C1 segment of cervical spinal cord (tissue), 14 donors: ENCODE data around the gene TTLL8.

ENCODE experiments used
- DNase-seq, 14 donors: peaks; one replicate each; lab custom pipeline; 2025; lab: John Stamatoyannopoulos, UW

Gene TTLL8

DNA sequence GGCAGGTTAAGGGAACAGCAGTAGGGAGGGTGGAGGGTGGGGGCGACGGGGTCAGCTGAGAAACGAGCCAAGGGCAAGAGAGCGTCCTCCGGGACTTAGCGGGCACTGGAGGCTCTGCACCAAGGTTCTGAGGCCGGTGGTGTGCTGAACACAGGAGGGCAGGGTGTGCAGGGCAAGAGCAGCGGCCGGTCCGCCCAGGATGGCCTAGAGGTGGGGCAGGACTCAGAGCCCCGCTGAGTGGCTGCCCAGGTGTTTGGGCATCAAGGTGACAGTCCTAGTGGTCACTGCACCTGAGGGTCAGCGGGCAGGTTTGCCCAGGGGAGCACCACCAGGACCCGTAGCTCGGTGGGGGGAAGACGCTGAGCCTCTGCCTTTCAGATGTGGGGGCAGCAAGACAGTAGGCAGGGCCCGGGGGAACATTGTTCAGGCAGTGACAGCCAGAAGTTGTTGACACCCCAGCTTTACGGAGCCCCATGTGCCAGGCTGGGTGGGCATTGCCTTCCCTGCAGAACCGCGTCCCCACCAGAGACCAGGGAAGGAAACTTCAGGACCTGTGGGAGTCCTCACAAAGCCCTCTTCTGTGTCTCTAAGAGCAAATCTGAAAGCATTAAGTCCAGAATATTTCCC, 4.5 kb upstream of the TTLL8 start:
- no peak for DNase-seq

DNA sequence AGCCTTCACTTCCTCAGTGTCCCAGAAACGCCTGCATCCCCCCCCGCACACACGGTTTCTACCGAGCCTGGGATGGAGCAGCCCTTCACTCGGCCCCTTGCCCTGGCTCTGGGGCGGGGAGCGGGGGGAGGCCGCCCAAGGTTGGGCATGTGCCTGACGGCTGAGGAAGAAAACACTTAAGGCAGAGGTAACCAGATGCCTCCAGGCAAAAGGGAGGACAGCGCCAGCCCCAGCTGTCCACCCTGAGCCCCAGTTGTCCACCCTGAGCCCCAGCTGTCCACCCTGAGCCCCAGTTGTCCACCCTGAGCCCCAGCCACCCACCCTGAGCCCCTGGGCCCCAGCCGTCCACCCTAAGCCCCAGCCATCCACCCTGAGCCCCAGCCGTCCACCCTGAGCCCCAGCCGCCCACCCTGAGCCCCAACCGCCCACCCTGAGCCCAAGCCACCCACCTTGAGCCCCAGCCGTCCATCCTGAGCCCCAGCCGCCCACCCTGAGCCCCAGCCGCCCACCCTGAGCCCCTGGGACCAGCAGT, 3.8 kb upstream of the TTLL8 start:
- no peak for DNase-seq

DNA sequence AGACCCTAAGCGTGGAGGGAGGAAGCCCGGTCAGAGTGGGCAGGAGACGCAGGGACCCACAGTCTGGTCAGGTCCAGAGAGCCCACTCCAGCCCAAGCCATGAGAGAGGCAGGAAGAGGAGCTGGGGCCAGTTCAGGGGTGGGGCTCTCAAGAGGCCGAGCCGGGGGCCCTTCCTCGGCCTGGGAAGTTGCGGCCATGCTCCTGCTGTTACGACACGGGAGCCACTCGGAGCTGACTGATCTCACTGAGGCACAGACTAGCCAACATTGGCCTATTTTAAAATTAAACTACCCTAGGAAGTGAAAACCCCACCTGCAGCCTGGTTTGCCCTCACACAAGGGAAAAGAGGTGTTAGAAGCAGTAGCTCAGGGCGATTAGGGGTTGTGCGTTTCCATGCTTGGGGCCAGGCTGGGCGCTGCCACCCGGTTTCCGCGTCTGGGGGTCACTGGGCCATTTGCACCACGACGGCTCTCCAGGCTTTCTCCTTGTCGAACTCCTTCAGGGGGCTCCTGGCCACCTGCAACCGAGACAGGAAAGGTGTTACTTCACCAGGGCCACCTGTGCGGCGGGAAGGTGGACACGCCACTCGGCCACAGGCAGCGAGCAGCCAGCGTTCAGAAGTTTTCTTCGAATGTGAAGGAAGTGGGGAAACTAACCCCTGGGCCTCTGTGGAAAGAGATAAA, 3.2 kb upstream of the TTLL8 start:
- no peak for DNase-seq

DNA sequence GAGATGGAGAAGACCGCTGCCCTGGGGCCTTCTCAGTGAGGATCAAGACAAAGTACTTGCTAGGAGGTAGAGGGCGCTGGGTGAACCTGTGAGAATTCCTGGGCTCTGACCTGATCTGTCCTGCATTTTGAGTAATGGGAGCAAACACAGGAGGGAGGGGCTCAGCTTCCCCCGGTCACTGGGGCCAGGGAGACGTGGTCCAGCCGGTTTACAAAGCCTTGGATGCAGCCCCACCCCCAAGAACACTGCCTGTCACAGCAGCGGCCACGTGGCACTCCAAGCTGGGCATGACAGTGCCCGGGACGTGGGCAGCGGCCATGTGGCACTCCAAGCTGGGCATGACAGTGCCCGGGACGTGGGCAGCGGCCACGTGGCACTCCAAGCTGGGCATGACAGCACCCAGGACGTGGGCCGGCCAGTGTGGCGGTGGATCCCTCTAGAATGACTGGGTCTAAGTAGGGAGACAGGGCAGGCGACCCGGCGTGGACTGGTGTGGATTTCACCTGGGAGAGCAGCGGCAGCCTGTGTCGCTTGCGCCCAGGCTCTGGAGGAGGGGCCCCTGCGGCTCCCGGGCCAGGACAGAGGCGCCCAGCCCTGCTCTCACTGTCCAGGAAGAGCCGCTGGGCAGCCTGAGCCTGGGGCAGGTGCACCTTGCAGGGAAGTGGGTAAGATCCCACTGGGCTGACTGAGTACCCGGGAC, 2.5 kb upstream of the TTLL8 start:
- DNase-seq, result no peak

DNA sequence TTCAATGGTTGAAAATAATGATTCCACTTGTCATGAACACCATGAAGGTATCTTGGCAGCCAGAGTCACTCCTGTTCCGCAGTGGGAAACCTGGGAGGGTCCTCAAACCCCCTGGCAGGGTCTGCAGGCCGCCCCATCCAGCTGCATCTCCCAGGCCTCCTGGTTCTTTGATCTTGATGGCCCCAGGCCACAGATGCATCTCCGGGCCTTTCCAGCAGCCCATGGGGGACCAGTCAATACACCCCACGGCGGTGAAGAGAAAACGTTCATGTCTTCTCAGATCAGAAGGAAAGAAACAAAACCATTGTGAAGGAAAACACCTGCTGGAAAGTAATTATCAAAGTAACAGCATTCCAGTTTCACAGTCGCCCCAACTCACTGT, 1.8 kb upstream of the TTLL8 start:
- DNase-seq, result no peak

DNA sequence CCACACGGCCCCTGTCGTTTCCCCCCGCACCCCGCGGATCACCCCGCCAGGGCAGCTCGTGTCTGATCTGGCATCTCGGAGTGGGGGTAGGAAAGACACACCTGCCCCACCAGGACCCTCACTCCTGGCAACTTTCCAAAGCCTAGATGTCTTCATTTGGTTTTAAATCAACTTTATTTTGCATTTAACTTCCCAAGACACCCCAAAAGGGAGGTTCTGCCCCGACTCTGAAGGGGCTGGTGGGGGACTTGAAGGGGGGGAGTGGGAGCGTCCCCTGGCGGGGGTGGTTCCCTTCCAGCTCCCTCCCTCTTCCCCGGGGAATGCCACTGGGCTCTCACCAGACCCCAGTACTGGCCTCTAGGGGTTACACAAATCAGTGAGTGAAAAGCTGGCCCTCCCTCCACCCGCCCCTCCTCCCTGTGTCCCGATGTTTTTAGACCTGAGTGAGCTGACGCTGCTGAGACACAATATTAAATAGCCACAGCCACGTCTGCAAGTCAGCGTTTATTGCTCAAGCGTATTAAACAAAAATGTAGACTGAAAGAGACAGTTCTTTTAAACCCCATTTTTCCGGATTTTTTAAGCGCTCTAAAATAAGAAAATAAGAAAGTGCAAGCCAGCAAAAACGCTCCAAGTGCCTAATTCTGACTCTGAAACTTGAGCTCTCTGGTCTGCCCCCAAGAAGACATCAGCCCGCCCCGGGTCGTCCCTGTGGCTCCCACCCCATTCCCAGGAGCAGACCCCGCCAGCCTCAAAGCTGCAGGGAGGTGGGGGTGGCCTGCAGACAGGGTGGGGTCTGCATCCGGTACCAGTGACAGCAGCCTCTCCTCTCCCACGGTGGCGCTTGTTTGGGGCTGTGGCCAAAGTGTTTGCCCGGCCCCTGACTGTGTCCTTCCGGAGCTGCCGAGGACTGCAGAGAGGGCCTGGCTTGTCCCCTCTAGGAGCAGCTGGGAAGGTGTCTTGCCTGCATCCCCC, 1.1 kb upstream of the TTLL8 start:
- no peak for DNase-seq

DNA sequence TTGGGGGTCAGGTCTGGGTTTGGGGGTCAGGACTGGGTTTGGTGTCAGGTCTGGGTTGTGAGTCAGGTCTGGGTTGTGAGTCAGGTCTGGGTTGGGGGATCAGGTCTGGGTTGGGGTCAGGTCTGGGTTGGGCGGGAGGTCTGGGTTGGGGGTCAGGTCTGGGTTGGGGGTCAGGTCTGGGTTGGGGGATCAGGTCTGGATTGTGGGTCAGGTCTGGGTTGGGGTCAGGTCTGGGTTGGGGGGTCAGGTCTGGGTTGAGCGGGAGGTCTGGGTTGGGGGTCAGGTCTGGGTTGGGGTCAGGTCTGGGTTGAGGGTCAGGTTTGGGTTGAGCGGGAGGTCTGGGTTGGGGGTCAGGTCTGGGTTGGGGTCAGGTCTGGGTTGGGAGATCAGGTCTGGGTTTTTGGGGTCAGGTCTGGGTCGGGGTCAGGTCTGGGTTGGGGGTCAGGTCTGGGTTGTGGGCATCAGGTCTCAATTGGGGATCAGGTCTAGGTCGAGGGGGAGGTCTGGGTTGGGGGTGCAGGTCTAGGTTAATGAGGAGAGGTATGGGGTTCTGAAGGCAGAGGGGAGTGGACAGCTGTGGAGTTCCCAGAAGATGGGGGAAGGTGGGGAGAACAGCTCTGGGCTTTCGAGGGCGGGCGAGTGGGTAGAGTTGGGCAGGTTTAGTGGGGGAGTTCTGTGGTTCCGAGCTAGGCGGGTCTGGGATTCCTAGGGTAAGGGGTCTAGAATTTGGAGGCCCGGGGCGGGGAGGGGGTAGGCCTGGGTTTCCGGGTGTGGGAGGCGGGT, 629 bp downstream of the TTLL8 start:
- no peak for DNase-seq

DNA sequence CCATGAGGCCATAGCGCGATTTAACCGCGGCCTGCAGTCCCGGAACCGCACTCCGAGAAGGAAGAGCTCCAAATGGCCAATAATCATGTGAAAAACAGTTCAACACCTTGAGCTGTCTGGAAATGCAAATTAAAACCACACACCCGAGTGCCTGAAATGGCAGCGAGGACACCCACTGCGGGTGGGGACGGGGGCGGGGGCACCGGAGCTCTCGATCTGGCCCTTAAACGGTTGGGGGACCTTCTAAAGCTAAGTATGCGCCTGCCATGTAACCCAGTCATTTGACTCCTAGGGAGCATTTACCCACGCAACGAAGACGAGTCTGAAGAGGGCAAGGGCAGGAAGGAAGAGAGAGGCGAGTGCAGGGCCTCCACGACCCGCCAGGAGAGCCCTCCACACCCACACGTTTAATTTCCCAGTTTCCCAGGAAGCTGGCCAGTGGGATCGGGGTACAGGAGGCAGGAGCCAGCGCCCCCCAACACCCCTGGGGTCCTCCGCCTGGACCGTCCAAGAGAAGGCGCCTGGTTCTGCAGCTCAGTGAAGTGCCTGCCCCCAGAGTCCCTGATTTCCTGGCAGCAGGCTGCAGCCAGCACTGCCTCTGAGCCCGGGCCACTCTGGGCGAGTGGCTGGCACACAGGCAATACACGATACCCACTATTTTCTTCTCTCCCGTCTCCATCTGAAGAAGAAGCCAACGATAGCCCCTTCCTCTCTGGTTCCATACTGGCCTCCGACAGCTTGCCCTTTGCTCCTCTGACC, 1.7 kb downstream of the TTLL8 start:
- no peak for DNase-seq

DNA sequence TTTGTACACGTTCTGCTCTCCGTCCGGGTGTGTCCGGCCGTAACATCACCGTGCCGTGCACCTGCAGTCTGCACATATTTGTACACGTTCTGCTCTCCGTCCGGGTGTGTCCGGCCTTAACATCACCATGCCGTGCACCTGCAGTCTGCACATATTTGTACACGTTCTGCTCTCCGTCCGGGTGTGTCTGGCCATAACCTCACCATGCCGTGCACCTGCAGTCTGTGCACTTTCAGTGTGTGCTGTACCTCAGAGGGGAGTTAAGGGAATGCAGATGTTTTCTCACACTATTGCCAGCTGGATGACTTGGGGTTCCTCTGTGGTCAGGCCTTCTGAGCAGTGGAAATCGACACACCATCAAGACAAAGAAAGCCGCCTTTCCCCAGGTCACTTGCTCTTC, 4.2 kb downstream of the TTLL8 start:
- DNase-seq, result no peak

DNA sequence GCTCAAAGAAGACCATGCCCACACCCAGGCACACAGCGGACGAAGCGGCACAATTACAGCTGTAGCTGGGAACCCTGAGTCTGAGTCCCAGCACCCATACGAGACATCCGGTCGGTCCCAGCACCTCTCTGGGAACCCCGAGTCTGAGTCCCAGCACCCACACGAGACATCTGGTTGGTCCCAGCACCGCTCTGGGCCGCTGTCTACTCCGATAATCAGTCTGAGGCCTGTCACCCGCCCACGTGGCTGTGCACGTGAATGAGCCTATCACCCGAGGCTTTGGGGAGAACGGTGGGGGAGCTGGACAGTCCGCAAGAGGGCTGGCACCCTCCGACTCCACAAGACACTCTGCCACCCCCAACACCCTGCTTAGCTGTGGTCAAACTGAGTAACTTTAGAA, 6.2 kb downstream of the TTLL8 start:
- DNase-seq, result no peak

DNA sequence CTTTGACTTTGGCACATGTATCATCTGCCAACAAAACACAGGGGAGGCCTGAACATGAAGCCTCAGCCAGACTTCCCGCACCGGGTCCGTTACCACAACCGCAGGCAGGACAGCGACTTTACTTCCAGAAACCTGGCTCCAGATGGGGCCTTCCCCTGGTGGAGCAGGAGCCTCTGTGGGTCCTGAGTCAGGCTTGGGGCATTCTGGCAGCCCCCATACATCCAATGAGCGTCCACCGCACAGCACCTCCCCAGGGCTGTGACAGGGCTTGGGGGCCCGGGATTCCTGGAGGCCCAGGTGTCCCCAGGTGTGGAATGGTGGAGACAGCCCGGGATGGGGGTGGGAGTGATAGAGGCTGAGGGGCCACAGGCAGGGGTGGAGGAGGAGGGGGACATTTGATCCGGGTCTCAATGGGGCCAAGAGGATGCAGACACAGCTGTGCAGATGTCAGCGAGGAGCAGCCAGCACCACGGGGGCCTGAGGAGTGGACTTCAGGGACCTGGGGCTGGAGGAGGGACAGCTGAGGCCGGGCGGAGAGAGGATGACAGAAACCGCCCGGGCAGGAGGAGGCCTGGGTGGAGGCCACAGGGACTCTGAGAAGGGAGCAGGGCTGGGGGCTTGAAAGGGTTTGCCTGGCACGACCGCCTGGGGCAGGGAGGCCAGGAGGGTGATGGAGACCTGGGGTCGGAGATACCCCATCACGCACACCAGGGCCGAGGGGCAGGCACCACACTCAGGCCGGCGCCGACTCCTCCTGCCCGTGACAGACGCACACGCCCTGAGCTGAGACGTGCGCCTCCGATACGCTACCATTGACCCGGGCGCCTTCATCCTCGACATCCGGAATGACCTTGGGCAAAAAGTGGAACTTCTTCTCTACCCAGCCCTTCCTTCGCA, 8.6 kb downstream of the TTLL8 start:
- no peak for DNase-seq

DNA sequence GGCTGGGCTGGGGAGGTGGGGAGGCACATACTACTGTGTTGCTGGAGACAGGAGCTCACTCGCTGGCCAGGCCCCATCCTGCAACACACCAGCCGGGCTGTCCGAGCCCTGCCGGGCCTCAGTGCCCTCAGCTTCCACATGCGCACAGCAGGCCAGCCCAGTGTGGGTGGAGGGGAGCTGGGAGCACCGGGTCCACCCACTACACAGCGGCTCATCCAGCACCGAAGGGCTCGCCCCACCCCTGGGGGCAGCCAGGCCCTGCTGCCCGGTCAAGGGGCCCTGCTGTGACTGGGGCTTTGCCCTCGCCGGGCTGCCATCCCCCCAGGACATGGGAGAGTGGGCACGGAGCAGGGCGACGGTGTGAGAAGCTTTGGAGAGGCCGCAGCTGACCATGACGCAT, 9.3 kb downstream of the TTLL8 start:
- no peak for DNase-seq

DNA sequence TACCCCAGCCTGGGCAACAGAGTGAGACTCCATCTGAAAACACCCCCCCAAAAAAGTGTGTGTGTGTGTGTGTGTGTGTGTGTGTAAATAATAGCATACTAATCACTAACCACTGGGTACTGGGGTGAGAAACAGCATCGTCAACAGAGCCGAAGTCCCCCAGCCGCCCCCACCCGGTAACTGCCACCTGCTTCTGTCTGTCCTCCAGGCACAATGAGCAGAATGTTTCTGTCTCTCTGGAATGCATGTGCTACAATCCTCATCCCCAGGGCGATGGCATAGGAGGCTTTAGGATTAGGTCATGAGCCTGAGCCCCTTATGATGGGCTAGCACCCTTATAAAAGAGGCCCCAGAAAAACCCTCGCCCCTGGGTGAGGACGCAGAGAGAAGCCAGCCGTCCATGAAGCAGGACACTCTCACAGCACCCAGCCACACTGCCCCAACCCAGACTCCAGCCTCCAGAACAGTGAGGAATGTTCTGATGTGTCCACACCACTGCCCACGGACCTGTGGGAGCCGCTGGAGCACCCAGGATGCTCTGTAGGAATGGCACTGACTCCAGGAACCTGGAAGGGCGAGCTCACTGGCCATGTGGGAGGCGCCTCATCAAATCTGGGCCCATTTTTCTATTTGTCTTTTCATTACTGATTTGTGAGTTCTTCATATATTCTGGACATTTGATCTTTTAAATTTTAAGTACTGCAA, 9.9 kb downstream of the TTLL8 start:
- no peak for DNase-seq

DNA sequence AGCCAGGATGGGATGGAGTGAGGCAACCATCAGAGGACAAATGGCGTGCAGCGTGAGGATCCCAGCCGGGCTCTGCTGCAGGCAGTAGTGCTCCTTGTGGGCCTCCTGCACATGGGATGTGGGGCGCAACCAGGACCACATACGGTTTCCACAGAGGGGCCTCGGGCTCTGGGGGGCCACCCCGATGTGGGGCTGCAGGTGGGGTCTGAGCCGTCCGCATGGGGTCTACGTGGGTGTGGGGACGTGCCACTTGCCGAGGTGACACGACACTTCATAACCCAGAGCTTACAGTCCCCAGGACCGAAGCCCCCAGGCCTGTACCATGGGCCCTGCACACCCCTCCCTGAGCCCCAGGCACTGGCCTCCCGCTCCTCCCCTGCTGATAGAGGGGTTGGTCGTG, 10.8 kb downstream of the TTLL8 start:
- DNase-seq, result no peak

DNA sequence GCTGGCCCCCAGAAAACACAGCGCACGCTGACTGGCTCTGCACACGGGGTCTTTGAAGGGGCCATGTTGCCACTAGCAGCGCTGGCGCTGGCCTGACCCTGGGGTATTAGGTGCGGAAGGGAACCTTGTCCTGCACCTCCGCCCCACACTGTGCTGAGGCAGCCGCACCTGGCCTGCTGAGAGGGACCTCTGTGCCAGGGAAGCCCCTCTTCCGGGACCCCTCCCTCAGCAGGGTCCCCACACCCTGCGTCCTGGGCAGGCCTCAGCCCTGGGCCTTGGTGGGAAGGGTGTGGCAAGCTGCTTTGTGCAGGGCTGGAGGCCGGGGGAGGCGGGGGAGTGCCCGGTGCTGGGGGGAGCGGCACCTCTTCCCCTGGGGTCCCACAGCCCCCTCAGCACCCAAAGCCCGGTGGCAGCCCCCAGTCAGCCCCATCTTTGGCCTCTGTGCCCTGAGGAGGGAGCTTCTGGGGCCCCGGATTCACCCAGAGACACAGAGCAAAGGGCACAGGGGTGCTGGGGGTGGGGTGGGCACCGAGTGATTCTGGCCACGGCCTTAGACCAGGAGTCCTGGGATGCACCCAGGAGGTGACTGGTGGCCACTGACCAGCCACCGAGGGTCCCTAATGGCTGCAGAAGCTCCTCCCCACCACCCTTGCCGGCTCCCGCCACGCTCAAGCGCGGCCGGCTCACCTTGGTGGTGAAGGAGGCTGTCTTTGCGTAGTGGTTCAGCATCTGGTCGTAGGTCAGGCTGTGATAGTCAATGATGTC, 11.4 kb downstream of the TTLL8 start:
- no peak for DNase-seq

DNA sequence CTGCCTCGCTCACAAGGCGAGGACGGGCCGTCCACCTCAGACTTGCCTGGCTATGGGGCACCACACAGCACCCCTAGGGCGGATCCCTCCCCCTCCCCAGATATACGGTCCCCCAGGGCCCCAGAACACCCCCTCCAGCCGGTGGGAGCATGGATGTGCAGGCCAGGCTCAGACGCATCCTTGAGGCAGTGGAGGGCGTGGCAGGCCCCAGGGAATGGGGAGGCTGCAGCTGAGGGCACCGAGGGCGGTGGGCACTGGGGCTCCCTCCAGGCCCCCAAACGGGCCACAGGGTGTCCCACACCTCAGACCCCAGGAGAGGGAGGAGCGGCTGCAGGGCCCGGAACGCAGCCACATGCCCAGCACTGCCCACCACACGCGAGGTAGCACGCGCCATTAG, 12.1 kb downstream of the TTLL8 start:
- DNase-seq, result no peak

DNA sequence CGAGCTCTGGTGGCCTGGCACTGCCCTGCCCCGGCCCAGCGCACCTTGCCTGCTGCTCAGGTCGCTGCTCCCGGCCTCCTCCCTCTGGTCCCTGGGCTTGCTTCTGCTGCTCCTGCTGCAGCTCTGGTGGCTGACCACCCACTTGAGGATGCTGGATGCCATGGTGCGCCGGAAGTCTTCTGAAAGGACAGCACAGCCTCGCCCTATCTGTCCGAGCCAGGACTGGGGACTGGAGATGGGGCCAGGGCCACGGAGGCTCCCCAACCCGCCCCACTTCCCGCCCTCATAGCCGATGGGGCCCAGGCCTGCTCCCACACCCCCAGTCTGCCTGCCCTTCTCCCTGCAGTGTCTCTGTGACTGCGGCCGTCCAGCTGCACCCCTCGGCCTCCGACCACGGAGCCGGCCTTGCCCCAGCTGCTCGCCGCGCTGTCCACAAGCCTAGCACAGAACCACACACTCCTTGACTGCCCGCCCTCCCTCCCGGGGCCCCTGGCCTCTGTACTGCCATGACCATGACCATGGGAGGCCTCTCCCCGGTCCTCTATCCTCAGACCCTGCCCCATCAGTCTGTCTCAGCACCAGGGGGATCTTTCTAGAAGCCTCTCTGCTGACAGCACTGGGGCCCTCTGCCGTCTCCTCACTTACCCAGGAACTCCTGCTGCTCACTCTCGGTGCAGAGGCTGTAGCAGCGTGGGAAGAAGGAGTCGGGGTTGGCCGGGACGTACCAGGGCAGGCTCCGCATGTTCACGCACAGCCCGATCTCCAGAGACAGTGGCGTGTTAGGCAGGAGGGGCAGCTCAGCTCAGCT, 12.7 kb downstream of the TTLL8 start:
- DNase-seq, result no peak
